Activated CD4-positive, alpha-beta T cell treated with anti-CD3 and anti-CD28 coated beads, Interleukin-2, amount 50 U/mL, for 24 hours (primary cell): ENCODE data around the gene ZNF548.

Experiments used
- DNase-seq, 2 donors: peaks; one replicate each; pipeline ENCODE4 v3.0.0-alpha.2; 2020; ENCODE audit warnings: low read depth in 1 of 2, low spot score in 1 of 2

Gene ZNF548

GRCh38 chr19:57395710-57396109 is 6.1 kb downstream of the ZNF548 start:
- no peak for DNase-seq

- no peak for DNase-seq
These were observed 9.2 kb downstream of the ZNF548 start for GRCh38 chr19:57398868-57399267.

DNA sequence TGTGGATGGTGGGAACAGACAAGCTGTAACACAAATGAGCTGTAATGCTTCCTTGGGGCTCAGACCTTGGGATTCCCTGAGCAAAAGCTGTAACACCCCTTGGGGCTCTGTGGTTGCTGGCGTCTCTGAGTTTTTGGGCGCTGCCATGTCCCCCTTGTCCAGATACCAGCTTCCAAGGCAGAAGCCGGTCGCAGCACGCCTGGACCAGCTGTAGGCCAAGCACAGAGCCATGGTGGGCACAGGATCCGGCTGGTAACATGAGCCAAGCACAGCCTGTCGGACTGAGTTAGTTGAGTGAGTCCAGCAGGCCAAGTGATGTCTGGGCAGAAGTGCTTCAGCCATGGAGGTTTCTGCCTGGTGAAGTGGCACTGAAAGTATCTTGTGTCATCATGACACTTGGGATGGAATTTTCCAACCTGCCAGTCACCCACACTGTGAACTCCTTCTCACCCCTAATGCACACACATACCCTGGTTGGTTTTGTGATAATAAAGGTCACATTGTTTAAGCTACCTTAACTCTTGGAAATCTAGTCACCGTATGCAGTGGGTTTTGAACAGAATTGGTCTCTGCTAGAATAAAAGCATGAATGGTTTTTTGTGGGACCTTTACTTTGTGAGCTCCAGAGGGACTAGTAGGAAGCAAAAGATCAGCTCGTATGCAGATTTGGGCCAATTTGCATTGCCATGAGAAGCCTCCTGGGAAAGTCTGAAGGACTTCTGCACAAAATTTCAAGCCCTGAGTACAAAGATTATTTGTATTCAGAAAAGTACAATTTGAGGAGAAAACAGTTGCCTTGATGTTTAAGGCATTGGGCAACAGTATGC is 14.3 kb downstream of the ZNF548 start:
- DNase-seq, result no peak

DNA sequence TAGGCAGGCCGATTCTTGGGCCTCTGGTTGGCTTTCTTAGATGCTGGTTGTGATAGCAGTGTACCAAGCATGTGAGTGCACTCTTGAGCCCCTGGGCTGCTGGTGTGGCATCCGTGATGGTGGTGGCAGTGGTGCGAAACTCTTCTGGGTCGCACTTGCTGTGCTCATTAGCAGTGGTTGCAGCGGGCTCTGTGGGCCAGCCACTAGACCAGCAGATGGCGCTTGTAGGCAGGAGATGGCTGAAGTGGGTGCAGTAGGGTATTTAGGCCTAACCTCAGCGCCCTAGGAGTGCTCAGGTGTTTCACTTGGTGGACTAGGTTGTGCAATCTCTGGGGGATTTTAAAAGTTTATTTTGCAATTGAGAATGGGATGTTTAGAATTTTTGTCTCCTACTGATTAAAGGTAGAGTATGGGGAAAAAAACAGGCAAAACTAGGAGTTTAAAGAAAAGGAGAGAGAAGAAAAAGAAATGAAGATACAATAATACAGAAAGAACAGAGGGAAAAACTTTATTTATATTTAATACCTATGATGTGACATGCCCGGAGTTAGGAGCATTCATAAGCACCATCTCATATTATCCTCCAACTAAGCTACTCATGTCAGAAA is 17.0 kb downstream of the ZNF548 start:
- peak; percentile 41 to 56 for DNase-seq

GRCh38 chr19:57410877-57411671 is 21.4 kb downstream of the ZNF548 start, which contains the start of gene ZNF17:
Gene ZNF17, plus strand, starts transcription at chr19:57411161. Its CDS starts 2,455 bp downstream, at chr19:57413616.
- DNase-seq, result peak; percentile 77 to 93

DNA sequence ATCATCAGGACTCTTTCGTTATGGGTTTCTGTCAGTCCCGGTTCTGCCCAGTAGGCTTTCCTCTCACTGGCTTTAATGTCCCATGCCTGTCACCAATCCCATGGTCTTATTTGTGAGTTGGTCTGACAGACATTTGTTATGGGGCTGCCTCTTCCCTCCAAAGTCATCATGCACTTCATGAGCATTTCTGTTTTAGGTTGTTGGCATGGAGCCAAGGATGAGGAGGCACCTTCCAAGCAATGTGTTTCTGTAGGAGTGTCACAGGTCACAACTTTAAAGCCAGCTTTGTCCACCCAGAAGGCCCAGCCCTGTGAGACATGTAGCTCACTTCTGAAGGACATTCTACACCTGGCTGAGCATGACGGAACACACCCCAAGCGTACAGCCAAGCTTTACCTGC is 29.8 kb downstream of the ZNF548 start:
- DNase-seq, result no peak

GRCh38 chr19:57421037-57421436 is 31.4 kb downstream of the ZNF548 start:
- no peak for DNase-seq

GRCh38 chr19:57434386-57435061 is 44.9 kb downstream of the ZNF548 start:
- no peak for DNase-seq

- DNase-seq, result peak; percentile 83 to 98
These were observed 45.7 kb downstream of the ZNF548 start, which contains the start of gene ZNF749 for GRCh38 chr19:57435062-57435978. Gene ZNF749, plus strand, starts transcription at chr19:57435325. Its CDS starts 254 bp downstream, at chr19:57435579.

- no peak for DNase-seq
These were observed 46.8 kb downstream of the ZNF548 start for GRCh38 chr19:57436417-57436816.

- no peak for DNase-seq
These were observed 48.3 kb downstream of the ZNF548 start for GRCh38 chr19:57437931-57438330.

- DNase-seq, result no peak
These were observed 49.3 kb downstream of the ZNF548 start for GRCh38 chr19:57438925-57439324.

- no peak for DNase-seq
These were observed 52.5 kb downstream of the ZNF548 start for GRCh38 chr19:57441979-57442752.

- DNase-seq, result no peak
These were observed 53.6 kb downstream of the ZNF548 start for GRCh38 chr19:57443121-57443696.

DNA sequence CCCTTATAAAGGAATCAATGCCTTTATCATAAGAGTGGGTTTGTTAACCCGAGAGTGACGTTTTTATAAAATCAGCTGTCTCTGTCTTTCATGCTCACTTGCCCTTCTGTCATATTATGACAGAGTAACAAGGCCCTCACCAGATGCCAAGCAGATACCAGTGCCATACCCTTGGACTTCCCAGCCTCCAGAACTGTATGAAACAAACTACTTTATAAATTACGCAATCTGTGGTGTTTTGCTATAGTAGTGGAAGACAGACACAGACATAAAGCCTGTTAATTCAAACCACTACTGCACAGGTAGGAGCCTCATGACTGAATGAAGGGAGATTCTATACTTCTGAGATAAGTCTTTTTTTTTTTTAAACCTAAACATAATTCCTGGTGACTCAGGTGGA is 62.7 kb downstream of the ZNF548 start:
- no peak for DNase-seq
